Endothelial cell of umbilical vein (primary cell): ENCODE results near the gene MYOG. TPM values are rescaled to one million over a fixed set of nuclear protein-coding genes. Genes with fewer than 3 reads are reported as not detected.

Experiments used
- BruUV-seq: library from RNA; stranded (reverse); fragments of 400-500 nt; replicated peaks from 2 replicates; lab custom pipeline; 2021; lab: Mats Ljungman, UMichigan
- CTCF ChIA-PET: fragments of 300-600, 350-600 bp; sonication (Branson Sonifier 250); formaldehyde crosslinking; loops from one replicate; lab custom pipeline; 2021; ENCODE audit warnings: antibody characterized with exemption, inconsistent platforms; lab: Charles Lee
- POLR2A ChIA-PET: fragments of 300-600, 350-600 bp; sonication (Branson Sonifier 250); formaldehyde crosslinking; loops from one replicate; lab custom pipeline; 2021; ENCODE audit warnings: antibody characterized with exemption, inconsistent platforms; lab: Charles Lee
- DNase-seq: peaks from one replicate; pipeline ENCODE4 v3.0.0-alpha.2; 2011; ENCODE audit warnings: low read depth, low spot score
- FAIRE-seq: peaks from 2 replicates; lab custom pipeline; 2011; peaks lifted over from hg19 to GRCh38; lab: Jason Lieb, UNC
- H2AFZ ChIP-seq: 2 replicates; pipeline ENCODE4 v1.6.0; 2012; ENCODE audit warnings: low read depth, low read length, control low read depth, inconsistent platforms
- H3K27ac ChIP-seq: 2 replicates; pipeline ENCODE4 v1.5.1; 2011; ENCODE audit warnings: low read depth, mild to moderate bottlenecking, control low read depth, low read length, moderate library complexity; ENCODE audit not compliant: insufficient read depth
- H3K27me3 ChIP-seq, 2 experiments: 2 replicates each; pipeline versions ENCODE4 v1.6.0 to v1.6.1; 2011; ENCODE audit warnings: low read length in 2 of 2, mixed read lengths in 1 of 2; ENCODE audit not compliant: control insufficient read depth in 2 of 2, insufficient read depth in 2 of 2
- H3K36me3 ChIP-seq, 2 experiments: 2 replicates in 1 of 2; 3 replicates in 1 of 2; pipeline ENCODE4 v1.5.1; 2011; ENCODE audit warnings: low read length in 2 of 2, mild to moderate bottlenecking in 1 of 2, moderate library complexity in 1 of 2; ENCODE audit not compliant: control insufficient read depth in 2 of 2, insufficient read depth in 2 of 2; ENCODE audit errors: extremely low read depth in 1 of 2
- H3K4me1 ChIP-seq: 3 replicates; pipeline ENCODE4 v1.5.1; 2011; ENCODE audit warnings: mild to moderate bottlenecking, low read length; ENCODE audit not compliant: control insufficient read depth, insufficient read depth; ENCODE audit errors: extremely low read depth
- H3K4me2 ChIP-seq: 2 replicates; pipeline ENCODE4 v1.6.1; 2011; ENCODE audit warnings: low read length, control low read depth, mixed read lengths; ENCODE audit not compliant: insufficient read depth
- H3K4me3 ChIP-seq, 3 experiments: fragments of 200-600 bp in 1 of 3; sonication (generic), shearing (Covaris generic) in 1 of 3; replicated peaks in 1 of 3; 2 replicates each; pipeline ENCODE4 v1.5.1; 2011 to 2016; ENCODE audit warnings: control low read depth in 3 of 3, low read length in 3 of 3, mild to moderate bottlenecking in 2 of 3, inconsistent platforms in 1 of 3, low read depth in 1 of 3, moderate library complexity in 1 of 3; ENCODE audit not compliant: insufficient read depth in 1 of 3
- H3K79me2 ChIP-seq: 2 replicates; pipeline ENCODE4 v1.6.0; 2012; ENCODE audit warnings: low read length, inconsistent platforms; ENCODE audit not compliant: control insufficient read depth, insufficient read depth
- H3K9ac ChIP-seq: replicated peaks from 2 replicates; pipeline ENCODE3; 2011; ENCODE audit warnings: low read length, control low read depth; ENCODE audit not compliant: insufficient read depth; ENCODE audit errors: extremely low read depth
- H3K9me1 ChIP-seq: replicated peaks from 3 replicates; pipeline ENCODE4 v1.6.0; 2011; ENCODE audit warnings: mild to moderate bottlenecking, low read length; ENCODE audit not compliant: control insufficient read depth, insufficient read depth; ENCODE audit errors: extremely low read depth
- H3K9me3 ChIP-seq: replicated peaks from 2 replicates; pipeline ENCODE4 v1.5.1; 2012; ENCODE audit warnings: low read length, inconsistent platforms; ENCODE audit not compliant: control insufficient read depth, insufficient read depth
- H4K20me1 ChIP-seq: replicated peaks from 2 replicates; pipeline ENCODE3; 2011; ENCODE audit warnings: mild to moderate bottlenecking, low read length; ENCODE audit not compliant: control insufficient read depth, insufficient read depth; ENCODE audit errors: extremely low read depth
- EZH2 ChIP-seq: IDR thresholded peaks from 2 replicates; pipeline ENCODE4 v1.6.1; 2012; ENCODE audit warnings: borderline replicate concordance, low read depth, mild to moderate bottlenecking, moderate library complexity, low read length, inconsistent platforms; ENCODE audit not compliant: severe bottlenecking
- GATA2 ChIP-seq: IDR thresholded peaks from 2 replicates; pipeline ENCODE4 v1.7.0; 2011; ENCODE audit warnings: low read depth, mild to moderate bottlenecking, moderate library complexity, mixed read lengths, low read length; ENCODE audit not compliant: insufficient read length, insufficient read depth
- JUN ChIP-seq: IDR thresholded peaks from 2 replicates; pipeline ENCODE4 v1.6.1; 2011; ENCODE audit warnings: borderline replicate concordance, low read depth; ENCODE audit not compliant: insufficient read length, insufficient read depth
- dilution Hi-C: fragments of 300-500 bp; cut with MboI; formaldehyde crosslinking; loops from one replicate; pipeline ENCODE4 v1.15.0; 2019; ENCODE audit warnings: low sequenced_read_pairs; ENCODE audit not compliant: extremely low pct_ligation_motif_present
- intact Hi-C: fragments of 100-400 bp; cut with micrococcal nuclease; formaldehyde crosslinking; loops from one replicate; pipeline ENCODE4 v1.10.0; 2022
- polyA plus RNA-seq, 4 experiments: library from polyadenylated mRNA; depleted of rRNA in 3 of 4; stranded (reverse) in 3 of 4; unstranded in 1 of 4; fragments of >200 nt; gene quantifications; 2 replicates each; pipeline versions ENCODE4 v1.2.1 to v1.2.3, GENCODE V29; 2011 to 2012; ENCODE audit warnings: missing spikeins in 1 of 4
- total RNA-seq: library from RNA; stranded (reverse); gene quantifications from 2 replicates; pipeline ENCODE4 v1.2.3, GENCODE V29; 2021

MYOG gene
- total and polyA plus RNA-seq, 2 donors (not counting 3 experiments of a cell fraction or from before 2014, with no cell fraction given) = not detected

GRCh38 chr1:203036135-203036534, 49.7 kb downstream of the MYOG start:
- intact Hi-C loops (loop anchor here (5.0 to 10.0 kb wide), 2 partner anchors 81 to 289 kb away; no protein-coding TSS in a partner anchor), dilution Hi-C loops (no loop called here)
- Histone ChIP-seq H3K9ac (no peak overlapping the region), H4K20me1 (no peaks in the 10 kb centered on the region), H3K4me2 (no peak overlapping the region), H3K36me3 (no peaks in the 10 kb centered on the region), H3K27ac (no peak overlapping the region), H3K9me3 (no peaks in the 10 kb centered on the region), H2AFZ (no peak overlapping the region), H3K4me1 (no peaks in the 10 kb centered on the region), H3K4me3 (no peak overlapping the region), H3K79me2 (no peaks in the 10 kb centered on the region), H3K27me3 (peaks cover 3 to 17% of the 10 kb centered on the region in 2 experiments), H3K9me1 (no peaks in the 10 kb centered on the region)
- FAIRE-seq (no peak), DNase-seq (no peak)
- CTCF ChIA-PET = interaction anchor here (1.1 to 4.5 kb wide), 7 partner anchors 19 to 237 kb away, joined by 3 to 42 read pairs (median 6); no protein-coding TSS in a partner anchor
- no peak for TF ChIP-seq JUN
- BruUV-seq = no TSS peak
- POLR2A ChIA-PET = no interaction called here

- no peaks in the 10 kb centered on the region for H3K79me2 ChIP-seq
- H2AFZ ChIP-seq = no peak overlapping the region
- intact Hi-C loops (loop anchor here (5.0 to 10.0 kb wide), 2 partner anchors 82 to 289 kb away; no protein-coding TSS in a partner anchor), dilution Hi-C loops (no loop called here)
- CTCF ChIA-PET = interaction anchor here (0.8 to 4.5 kb wide), 8 partner anchors 9 to 237 kb away, joined by 3 to 42 read pairs (median 5); partner anchors contain the start of gene PPFIA4
- no peaks in the 10 kb centered on the region for H4K20me1 ChIP-seq
- H3K4me1 ChIP-seq = no peaks in the 10 kb centered on the region
- H3K36me3 ChIP-seq = no peaks in the 10 kb centered on the region
- TF ChIP-seq JUN (no peak), GATA2 (no peak), EZH2 (no peak)
- DNase-seq (no peak), FAIRE-seq (no peak)
- no TSS peak for BruUV-seq
- H3K27ac ChIP-seq = no peak overlapping the region
- no peak overlapping the region for H3K4me3 ChIP-seq
- no peak overlapping the region for H3K4me2 ChIP-seq
- H3K9ac ChIP-seq = no peak overlapping the region
- POLR2A ChIA-PET = no interaction called here
- no peaks in the 10 kb centered on the region for H3K9me1 ChIP-seq
- peaks cover 3 to 21% of the 10 kb centered on the region in 2 experiments for H3K27me3 ChIP-seq
- H3K9me3 ChIP-seq = no peaks in the 10 kb centered on the region
Measured at GRCh38 chr1:203035111-203036000, 50.5 kb downstream of the MYOG start.
